ENCODE measurements around the gene PRSS23. TPM values are rescaled to one million over a fixed set of nuclear protein-coding genes. Genes with fewer than 3 reads are reported as not detected.
A peak's percentile ranks its signal among the peaks of the same experiment; 100 is the strongest.
"Not testable (repeated sequence)": the region's sequence is repeated elsewhere in the genome, so short reads cannot be mapped to it uniquely, and the experiment has no call there.

Gene PRSS23, protein sequence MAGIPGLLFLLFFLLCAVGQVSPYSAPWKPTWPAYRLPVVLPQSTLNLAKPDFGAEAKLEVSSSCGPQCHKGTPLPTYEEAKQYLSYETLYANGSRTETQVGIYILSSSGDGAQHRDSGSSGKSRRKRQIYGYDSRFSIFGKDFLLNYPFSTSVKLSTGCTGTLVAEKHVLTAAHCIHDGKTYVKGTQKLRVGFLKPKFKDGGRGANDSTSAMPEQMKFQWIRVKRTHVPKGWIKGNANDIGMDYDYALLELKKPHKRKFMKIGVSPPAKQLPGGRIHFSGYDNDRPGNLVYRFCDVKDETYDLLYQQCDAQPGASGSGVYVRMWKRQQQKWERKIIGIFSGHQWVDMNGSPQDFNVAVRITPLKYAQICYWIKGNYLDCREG
- 85.3 TPM for polyA plus RNA-seq (ENCODE audit: insufficient read length)
- long read RNA-seq, donor 1, full-length matches to known transcripts, result 76 of 76 reads
- long read RNA-seq, donor 1, partial matches to known transcripts, result 0 of 76 reads
- long read RNA-seq, donor 1, other reads (novel, unspliced or antisense), result 0 of 76 reads
- long read RNA-seq, donor 2, full-length matches to known transcripts, result 55 of 101 reads
- long read RNA-seq, donor 2, partial matches to known transcripts, result 46 of 101 reads
- long read RNA-seq, donor 2, other reads (novel, unspliced or antisense), result 0 of 101 reads
- long read RNA-seq, donor 3, full-length matches to known transcripts, result 31 of 82 reads
- long read RNA-seq, donor 3, partial matches to known transcripts, result 38 of 82 reads
- long read RNA-seq, donor 3, other reads (novel, unspliced or antisense), result 13 of 82 reads
- long read RNA-seq, donor 4, full-length matches to known transcripts, result 10 of 18 reads
- long read RNA-seq, donor 4, partial matches to known transcripts, result 8 of 18 reads
- long read RNA-seq, donor 4, other reads (novel, unspliced or antisense), result 0 of 18 reads
- long read RNA-seq, donor 5, full-length matches to known transcripts, result 66 of 140 reads
- long read RNA-seq, donor 5, partial matches to known transcripts, result 45 of 140 reads
- long read RNA-seq, donor 5, other reads (novel, unspliced or antisense), result 29 of 140 reads
- long read RNA-seq, donor 6, full-length matches to known transcripts, result 51 of 80 reads
- long read RNA-seq, donor 6, partial matches to known transcripts, result 29 of 80 reads
- long read RNA-seq, donor 6, other reads (novel, unspliced or antisense), result 0 of 80 reads
- long read RNA-seq, donor 7, full-length matches to known transcripts, result 84 of 402 reads
- long read RNA-seq, donor 7, partial matches to known transcripts, result 318 of 402 reads
- long read RNA-seq, donor 7, other reads (novel, unspliced or antisense), result 0 of 402 reads
- long read RNA-seq, donor 8, full-length matches to known transcripts, result 53 of 98 reads
- long read RNA-seq, donor 8, partial matches to known transcripts, result 45 of 98 reads
- long read RNA-seq, donor 8, other reads (novel, unspliced or antisense), result 0 of 98 reads

- DNase-seq, result peak; percentile 63
Observed at GRCh38 chr11:86800076-86800959, at the start of gene PRSS23. TSS of gene PRSS23 (plus strand) at chr11:86800542. CDS start at chr11:86807644, 7,102 bp downstream.

- DNase-seq, result no peak
Observed at GRCh38 chr11:86753459-86753858, 46.9 kb upstream of the PRSS23 start.

- DNase-seq, result no peak
Observed at GRCh38 chr11:86755146-86755545, 45.2 kb upstream of the PRSS23 start.

- DNase-seq, result no peak
Observed at GRCh38 chr11:86758171-86758570, 42.2 kb upstream of the PRSS23 start.

- no peak for DNase-seq
Observed at GRCh38 chr11:86760577-86760976, 39.8 kb upstream of the PRSS23 start.

DNA sequence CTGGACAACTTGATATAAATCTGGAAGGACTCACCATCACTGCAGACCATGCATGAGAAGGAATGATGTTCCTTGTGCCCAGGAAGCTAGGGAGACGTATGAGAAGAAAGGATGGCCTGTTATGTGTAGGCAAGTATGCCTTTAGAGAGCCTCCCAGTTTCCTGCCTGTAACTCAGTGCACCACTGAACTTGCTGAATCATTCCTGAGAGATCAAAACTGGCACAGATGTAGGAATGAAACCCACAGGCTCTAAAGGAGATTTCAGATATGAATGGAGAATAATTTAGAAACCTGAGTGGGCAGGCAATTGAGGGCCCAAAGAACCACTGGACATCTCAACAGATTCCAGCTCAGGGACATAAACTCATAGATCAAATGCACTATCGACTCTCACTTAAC lies 38.4 kb upstream of the PRSS23 start:
- no peak for DNase-seq

- no peak for DNase-seq
Observed at GRCh38 chr11:86765203-86765602, 35.1 kb upstream of the PRSS23 start.

GRCh38 chr11:86765878-86766277 lies 34.5 kb upstream of the PRSS23 start:
- DNase-seq, result no peak

GRCh38 chr11:86769219-86769618 lies 31.1 kb upstream of the PRSS23 start:
- no peak for DNase-seq

- not testable (repeated sequence) for DNase-seq
Observed at GRCh38 chr11:86770473-86771027, 29.8 kb upstream of the PRSS23 start.

- DNase-seq, result no peak
Observed at GRCh38 chr11:86772999-86773398, 27.3 kb upstream of the PRSS23 start.

DNA sequence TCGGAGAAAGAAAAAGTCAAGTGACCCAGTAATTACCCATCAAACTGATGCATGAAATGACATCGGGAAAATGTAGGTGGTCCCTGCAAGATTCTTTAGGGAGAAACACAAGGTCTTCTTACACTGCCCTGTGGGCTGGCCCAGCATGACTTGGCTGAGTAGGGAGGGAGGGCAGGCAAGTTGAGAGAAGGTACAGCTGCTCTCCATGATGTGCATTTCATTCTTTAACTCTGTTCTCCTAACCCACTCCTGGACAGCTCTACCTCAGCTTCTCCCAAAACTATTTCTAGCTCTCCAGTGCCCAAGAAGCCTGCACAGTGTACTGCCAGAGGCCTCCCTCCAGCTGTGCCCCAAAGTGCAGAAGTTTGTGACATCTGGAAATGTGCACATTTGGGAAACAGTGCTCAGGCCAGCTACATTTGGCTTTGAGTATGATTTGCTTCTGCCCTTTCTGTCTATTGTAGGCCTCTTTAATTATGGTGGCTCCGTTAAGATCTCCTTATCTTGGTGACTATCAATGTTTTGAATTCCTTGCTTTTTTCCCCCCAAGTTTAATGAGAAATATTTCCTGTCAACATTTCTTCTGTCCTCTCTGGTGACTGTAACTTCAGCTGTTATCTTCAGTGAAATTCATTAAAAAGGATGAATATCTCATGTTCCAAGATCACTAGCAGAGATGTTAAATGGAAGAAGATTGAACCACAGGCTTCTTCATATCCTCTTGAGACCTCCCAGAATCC lies 26.7 kb upstream of the PRSS23 start:
- DNase-seq, result no peak

GRCh38 chr11:86774417-86774816 lies 25.9 kb upstream of the PRSS23 start:
- DNase-seq, result no peak

- DNase-seq, result no peak
Observed at GRCh38 chr11:86775361-86775760, 25.0 kb upstream of the PRSS23 start.

DNA sequence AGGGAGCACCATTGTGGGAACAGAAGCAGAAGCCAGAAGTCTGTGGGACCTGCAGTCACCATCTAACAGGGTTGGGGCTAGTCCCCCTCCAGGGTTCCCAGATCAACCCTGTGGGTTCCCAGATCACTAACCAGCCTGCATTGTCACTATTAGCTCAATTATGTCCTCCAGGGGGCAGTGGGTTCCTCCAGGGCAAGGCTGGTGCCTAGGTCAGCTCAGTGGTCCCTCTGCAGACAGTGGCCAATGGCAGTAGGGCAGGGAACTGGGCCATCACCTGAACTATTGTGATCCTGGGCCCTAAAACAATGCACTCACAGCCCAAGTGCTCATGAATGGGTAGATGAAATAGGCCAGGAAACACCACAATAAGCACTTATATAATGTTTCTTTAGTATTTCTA lies 18.8 kb upstream of the PRSS23 start:
- no peak for DNase-seq

DNA sequence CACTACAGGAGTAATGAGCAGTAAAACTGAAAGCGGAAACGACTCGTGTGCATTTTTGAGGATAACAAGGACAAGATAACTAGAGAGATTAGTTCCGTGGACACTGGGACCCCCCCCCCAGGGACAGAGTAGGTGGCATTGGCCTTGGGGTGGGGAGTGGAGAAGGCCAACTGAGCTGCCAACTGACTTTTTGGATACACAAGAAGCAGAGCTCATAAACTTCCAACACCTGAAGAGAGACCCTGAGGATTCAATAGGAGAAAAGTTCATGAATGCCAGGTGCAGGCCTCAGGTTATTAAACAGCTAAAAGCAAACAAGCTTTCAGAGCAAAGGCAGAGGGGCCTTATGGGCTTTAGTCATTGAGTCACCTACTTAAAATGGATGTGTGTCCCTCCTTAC lies 17.6 kb upstream of the PRSS23 start:
- DNase-seq, result no peak

GRCh38 chr11:86783661-86784060 lies 16.7 kb upstream of the PRSS23 start:
- DNase-seq, result no peak

DNA sequence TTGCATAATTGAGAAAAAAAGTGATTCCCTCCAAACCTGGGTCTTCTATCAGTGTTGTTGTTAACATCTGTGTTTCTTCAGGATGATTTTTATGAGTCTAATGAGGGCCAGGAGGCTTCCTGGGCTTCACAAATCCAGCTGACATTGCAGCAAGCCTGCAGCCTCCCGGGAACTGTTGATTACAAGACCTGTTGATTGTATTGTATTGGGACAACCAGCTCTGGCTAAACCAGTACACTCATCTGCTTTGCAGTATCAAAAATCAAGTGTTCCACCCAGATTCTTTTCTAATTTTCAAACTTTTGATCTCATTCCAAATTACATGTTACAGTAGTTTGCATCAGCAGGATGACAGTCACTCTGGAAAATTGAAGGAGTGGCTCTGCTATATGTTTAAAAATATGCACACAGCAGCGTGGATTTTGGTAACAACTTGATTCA lies 16.1 kb upstream of the PRSS23 start:
- no peak for DNase-seq

DNA sequence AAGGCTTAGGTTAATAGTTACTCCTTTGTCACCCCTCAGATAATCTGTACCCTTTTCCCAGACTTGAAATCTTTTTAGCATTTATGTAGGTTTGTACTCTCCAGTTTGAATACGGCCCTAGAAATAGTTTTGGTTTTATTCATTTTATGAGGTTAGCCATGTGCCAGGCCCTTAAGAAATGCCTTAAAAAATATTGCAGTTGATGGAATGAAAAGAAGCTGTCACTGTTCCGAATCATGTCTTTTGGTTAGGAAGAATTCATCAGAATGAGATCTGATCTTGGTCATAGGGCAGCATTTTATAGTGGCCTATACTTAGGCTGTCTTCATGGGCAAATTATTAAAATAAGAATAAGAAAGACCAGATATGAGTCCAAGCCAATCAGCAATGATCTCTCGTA lies 14.8 kb upstream of the PRSS23 start:
- no peak for DNase-seq

Data from left kidney (tissue), 8 donors.